Measurements from ENCODE around the gene NTN1.
A peak's percentile ranks its signal among the peaks of the same experiment; 100 is the strongest.

NTN1 gene

DNA sequence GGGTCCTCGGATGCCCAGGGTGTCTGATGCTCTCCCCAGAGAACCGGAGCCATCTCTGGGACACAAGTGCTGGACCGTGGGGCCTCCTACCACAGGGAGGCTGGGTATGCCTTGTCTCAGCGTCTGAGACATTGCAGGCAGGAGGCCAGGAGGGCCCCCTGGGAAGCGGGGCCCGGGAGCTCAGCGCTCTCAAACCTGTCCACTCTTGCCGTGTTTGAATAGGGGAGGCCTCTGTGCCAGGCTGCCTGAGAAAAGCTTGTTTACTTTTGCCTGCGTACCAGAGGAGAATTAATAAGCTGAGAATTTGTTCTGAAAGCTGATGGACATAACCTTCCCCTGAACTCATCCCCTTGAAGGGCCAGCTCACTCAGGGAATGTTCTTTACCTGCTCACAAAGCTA lies 163.8 kb downstream of the NTN1 start:
- H3K27me3 Mint-ChIP-seq = peaks cover 35% of the 10 kb centered on the region
- no peaks in the 10 kb centered on the region for H3K4me1 Mint-ChIP-seq
- no peak overlapping the region for H3K4me3 Mint-ChIP-seq
- ATAC-seq = no peak
- H3K27ac Mint-ChIP-seq = no peak overlapping the region
- no peaks in the 10 kb centered on the region for H3K36me3 Mint-ChIP-seq
- H3K9me3 Mint-ChIP-seq = no peaks in the 10 kb centered on the region

DNA sequence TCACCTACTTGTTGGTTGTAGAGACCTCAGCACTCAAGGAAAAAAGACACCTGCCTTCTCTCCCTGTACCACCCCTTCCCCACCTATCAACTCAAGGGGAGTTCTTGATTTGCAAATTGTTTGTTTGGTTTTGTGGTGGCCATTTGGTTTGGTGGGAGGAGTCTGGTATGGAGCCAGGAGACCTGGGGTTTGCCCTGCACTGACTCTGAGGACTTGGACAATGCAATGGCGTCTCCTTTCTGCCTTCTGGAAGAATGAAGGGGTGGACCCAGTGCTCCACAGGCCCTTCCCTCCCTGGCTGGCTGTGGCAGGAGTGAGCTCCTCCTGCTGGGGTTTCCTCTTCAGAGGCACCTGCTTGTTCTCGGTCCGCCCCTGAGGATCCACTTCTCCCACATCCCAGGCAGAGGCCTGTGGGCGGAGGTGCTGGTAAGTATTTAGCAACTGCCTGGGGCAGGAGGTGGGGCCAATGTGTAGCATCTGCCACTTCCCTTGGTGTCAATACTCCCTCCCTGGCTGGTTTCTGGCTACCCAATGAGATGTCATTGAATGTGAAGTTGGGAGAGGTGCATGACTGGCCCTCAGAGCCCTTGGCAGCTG lies 164.5 kb downstream of the NTN1 start:
- Mint-ChIP-seq H3K9me3 (no peaks in the 10 kb centered on the region), H3K4me1 (no peaks in the 10 kb centered on the region), H3K36me3 (no peaks in the 10 kb centered on the region), H3K4me3 (no peak overlapping the region), H3K27me3 (peaks cover 35% of the 10 kb centered on the region), H3K27ac (no peak overlapping the region)
- no peak for ATAC-seq

GRCh38 chr17:9187828-9188227 lies 166.5 kb downstream of the NTN1 start:
- ATAC-seq = no peak
- no peak overlapping the region for H3K27ac Mint-ChIP-seq
- no peaks in the 10 kb centered on the region for H3K4me1 Mint-ChIP-seq
- no peak overlapping the region for H3K4me3 Mint-ChIP-seq
- no peaks in the 10 kb centered on the region for H3K9me3 Mint-ChIP-seq
- peaks cover 35% of the 10 kb centered on the region for H3K27me3 Mint-ChIP-seq
- H3K36me3 Mint-ChIP-seq = no peaks in the 10 kb centered on the region

GRCh38 chr17:9188367-9188766 lies 167.1 kb downstream of the NTN1 start:
- Mint-ChIP-seq H3K27ac (no peak overlapping the region), H3K27me3 (peaks cover 30% of the 10 kb centered on the region), H3K4me3 (no peak overlapping the region), H3K36me3 (no peaks in the 10 kb centered on the region), H3K9me3 (no peaks in the 10 kb centered on the region), H3K4me1 (no peaks in the 10 kb centered on the region)
- ATAC-seq = no peak

DNA sequence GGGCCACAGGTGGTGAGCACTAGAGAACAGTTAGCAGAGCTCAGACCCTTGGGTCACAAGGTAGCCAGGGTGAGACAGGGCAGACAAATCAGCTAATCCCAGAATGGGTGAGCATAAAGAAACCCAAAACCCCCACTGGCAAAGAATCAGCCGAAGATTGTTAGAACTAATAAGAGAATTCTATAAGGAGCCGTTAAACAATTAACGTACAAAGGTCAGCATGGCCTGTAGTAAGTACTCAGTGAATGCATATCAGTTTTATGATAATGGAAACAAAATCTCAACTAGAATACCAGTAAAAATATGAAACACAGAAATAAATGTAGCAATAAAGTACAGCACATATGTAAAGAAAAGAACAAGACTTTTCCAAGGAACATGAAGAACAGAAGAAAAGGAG lies 168.6 kb downstream of the NTN1 start:
- ATAC-seq = no peak
- Mint-ChIP-seq H3K27ac (no peak overlapping the region), H3K27me3 (peaks cover 24% of the 10 kb centered on the region), H3K4me3 (no peak overlapping the region), H3K36me3 (no peaks in the 10 kb centered on the region), H3K4me1 (no peaks in the 10 kb centered on the region), H3K9me3 (no peaks in the 10 kb centered on the region)

GRCh38 chr17:9192010-9192409 lies 170.7 kb downstream of the NTN1 start:
- no peak for ATAC-seq
- Mint-ChIP-seq H3K36me3 (no peaks in the 10 kb centered on the region), H3K4me1 (no peaks in the 10 kb centered on the region), H3K27ac (no peak overlapping the region), H3K9me3 (no peaks in the 10 kb centered on the region), H3K4me3 (no peak overlapping the region), H3K27me3 (peaks cover 13% of the 10 kb centered on the region)

GRCh38 chr17:9195411-9195810 lies 174.1 kb downstream of the NTN1 start:
- H3K9me3 Mint-ChIP-seq = peaks cover 6% of the 10 kb centered on the region
- no peak for ATAC-seq
- no peak overlapping the region for H3K27ac Mint-ChIP-seq
- no peaks in the 10 kb centered on the region for H3K36me3 Mint-ChIP-seq
- H3K27me3 Mint-ChIP-seq = peaks cover 30% of the 10 kb centered on the region
- peaks cover 12% of the 10 kb centered on the region for H3K4me1 Mint-ChIP-seq
- no peak overlapping the region for H3K4me3 Mint-ChIP-seq

DNA sequence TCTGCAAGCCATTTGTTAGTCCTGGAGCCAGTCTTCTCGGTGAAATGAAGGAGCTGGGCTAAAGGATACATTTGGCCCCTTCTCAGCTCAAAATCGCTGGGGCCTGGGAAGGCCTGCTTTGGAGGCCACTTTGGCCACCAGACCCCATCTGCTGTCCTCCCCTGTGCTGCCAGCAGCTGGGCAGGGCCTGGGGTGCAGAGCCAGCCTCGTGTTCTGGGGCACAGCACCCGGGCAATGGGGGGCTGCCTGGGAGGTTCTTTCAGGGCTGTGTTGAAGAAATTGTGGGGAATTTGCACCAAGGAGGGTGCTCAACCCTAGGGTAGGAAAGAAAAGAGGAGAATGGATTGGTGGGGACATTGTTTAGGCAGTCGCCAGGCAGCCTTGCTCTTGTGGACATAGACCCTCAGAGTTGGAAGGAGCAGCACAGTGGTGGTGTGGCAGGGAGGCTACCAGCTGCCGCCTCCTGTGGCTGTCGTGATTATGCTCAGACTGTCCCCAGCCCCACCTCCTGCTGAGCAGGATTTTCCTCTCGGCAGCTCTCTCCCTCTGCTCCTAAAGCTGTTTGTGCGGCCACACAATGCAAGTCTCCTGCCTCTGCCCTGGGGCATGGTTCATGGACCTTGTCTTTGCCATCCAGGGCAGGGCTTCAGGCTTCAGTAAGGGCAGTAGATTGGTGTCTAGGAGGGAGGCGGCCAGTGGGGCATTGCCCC lies 174.8 kb downstream of the NTN1 start:
- Mint-ChIP-seq H3K4me3 (no peak overlapping the region), H3K27ac (no peak overlapping the region), H3K4me1 (peaks cover 19% of the 10 kb centered on the region), H3K9me3 (peaks cover 6% of the 10 kb centered on the region), H3K36me3 (no peaks in the 10 kb centered on the region), H3K27me3 (peaks cover 30% of the 10 kb centered on the region)
- no peak for ATAC-seq

DNA sequence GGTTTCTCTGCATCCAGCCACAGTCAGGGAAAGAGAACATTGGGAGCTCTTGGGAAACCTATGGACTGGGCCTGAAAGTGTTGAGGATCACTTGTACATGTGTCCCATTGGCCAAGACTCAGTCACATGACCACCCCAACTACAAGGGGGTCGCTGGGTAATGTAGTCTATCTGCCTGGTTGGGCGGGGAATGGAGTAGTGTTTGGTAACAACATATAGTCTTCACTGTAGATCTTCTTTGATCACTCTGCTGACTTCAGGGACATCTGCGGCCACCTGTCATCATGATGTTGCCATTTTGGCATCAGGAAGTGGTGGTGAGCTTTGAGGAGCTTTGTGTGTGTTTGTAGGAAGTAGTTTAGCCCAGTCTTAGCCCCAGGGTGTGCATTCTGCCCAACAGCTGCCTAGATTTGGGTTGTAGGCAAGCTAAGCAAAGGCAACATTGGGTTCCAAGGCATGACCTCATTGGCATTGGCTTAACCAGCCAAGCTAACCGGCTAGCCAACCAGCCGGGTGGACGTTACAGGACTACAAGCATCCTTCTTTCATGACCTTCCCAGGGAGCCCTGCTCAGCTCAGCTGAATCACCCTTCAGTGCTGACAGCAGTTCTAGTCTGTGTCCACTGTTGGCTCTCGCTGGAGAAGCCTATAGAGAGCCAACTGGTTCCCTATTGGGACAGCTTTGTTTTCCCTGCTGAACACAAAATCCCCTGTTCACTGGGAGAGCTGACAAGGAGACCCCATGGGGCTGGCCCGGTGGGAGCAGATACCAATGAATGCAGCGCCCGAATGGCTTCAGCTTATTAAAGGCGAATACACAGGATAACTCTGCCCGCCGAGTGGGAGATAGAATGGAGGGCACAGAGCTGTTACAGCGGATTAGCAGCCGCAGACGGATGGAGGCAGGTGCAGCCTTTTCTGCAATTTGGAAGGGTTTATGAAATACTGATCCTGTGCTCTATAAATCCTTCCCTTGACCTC lies 178.6 kb downstream of the NTN1 start:
- Mint-ChIP-seq H3K4me3 (no peak overlapping the region), H3K4me1 (peaks cover 42% of the 10 kb centered on the region), H3K9me3 (peaks cover 6% of the 10 kb centered on the region), H3K36me3 (no peaks in the 10 kb centered on the region), H3K27me3 (peaks cover 30% of the 10 kb centered on the region), H3K27ac (peak overlapping the region; percentile 83)
- no peak for ATAC-seq

GRCh38 chr17:9200699-9201359 lies 179.5 kb downstream of the NTN1 start:
- Mint-ChIP-seq H3K4me1 (peaks cover 52% of the 10 kb centered on the region), H3K36me3 (no peaks in the 10 kb centered on the region), H3K4me3 (no peak overlapping the region), H3K27me3 (peaks cover 30% of the 10 kb centered on the region), H3K9me3 (peaks cover 6% of the 10 kb centered on the region), H3K27ac (peak overlapping the region; percentile 83)
- ATAC-seq = peak; percentile 85

DNA sequence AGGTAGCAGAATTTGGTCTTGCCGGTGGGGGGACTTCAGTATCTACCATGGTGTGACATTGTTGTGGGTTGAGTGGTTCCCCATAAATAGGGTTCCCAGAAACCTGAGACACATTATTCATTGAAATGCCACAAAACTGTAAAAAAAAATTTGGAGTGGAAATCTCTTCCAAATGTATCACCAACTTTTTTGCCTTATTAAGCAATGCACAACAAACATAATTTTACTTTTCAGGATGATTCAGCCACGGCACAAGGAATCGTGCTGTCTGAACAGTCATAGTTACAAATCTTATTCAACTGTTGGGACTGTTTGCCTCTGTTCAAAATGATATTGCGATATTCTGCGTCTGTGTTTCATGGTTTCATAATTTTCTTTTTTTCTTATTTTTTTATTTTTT lies 181.2 kb downstream of the NTN1 start:
- peaks cover 52% of the 10 kb centered on the region for H3K4me1 Mint-ChIP-seq
- ATAC-seq = no peak
- H3K27me3 Mint-ChIP-seq = peaks cover 15% of the 10 kb centered on the region
- no peak overlapping the region for H3K27ac Mint-ChIP-seq
- no peaks in the 10 kb centered on the region for H3K36me3 Mint-ChIP-seq
- no peak overlapping the region for H3K4me3 Mint-ChIP-seq
- peaks cover 6% of the 10 kb centered on the region for H3K9me3 Mint-ChIP-seq

DNA sequence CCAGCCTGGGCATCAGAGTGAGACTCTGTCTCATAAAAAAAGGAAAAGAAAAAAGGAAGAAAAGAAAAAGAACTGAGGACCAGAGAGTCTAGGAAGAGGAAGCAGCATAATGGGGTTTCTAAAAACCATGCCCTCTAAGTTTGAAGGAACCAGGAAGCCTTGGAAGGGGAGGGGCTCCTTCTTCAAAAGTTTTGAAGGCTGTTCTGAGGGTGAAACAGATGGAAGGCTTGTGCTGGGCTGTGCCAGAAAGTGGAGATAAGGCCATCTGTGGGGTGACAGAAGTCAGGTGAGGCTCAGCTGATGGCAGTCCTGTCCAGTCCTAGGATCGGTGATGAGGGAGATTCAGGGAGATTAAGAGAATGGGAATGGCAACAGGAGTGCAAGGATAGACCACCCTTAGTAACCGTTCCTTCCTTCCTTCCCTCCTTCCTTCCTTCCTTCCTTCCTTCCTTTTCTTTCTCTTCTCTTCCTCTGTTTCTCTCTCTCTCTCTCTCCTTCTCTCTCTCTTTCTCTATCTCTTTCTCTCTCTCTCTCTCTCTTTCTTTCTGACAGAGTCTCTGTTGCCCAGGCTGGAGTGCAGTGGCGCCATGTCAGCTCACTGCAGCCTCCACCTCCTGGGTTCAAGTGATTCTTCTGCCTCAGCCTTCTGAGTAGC lies 182.6 kb downstream of the NTN1 start:
- no peak overlapping the region for H3K27ac Mint-ChIP-seq
- H3K9me3 Mint-ChIP-seq = peaks cover 2% of the 10 kb centered on the region
- peaks cover 2% of the 10 kb centered on the region for H3K27me3 Mint-ChIP-seq

DNA sequence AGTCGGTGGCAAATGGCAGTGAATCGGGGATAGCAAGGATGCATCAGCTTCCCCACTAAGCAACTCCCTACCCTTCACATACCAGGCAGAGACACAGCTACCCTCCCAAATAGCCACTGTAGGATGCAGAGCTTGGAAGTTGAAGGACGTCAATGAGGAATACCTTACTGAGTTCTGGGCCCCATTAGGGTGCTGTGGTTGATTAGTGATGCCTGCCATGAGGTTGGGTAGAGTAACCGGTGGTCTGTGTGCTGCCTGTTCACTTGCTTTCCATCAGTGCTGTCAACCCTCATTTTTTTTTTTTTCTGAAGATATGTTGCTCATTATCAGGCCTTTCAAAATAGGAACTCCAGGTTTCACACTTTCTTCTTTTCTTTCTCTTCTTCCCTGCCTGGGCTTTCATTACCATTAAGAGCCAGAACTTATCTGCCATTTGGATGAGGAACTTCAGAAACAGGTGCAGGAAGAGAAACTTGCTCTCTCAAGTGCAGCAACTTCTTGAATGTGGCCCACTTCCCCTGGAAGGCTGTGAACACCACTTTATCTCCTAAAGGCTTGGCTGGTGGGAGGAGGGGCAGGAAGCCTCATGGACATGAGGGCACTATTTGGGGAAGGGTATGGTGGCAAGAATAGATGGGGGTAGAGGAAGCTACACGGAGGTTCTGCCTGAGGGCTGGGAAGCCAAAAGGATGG lies 183.5 kb downstream of the NTN1 start:
- H3K27ac Mint-ChIP-seq = peak overlapping the region; percentile 57
- H3K9me3 Mint-ChIP-seq = no peaks in the 10 kb centered on the region
- no peaks in the 10 kb centered on the region for H3K36me3 Mint-ChIP-seq
- no peak for ATAC-seq
- no peaks in the 10 kb centered on the region for H3K27me3 Mint-ChIP-seq
- H3K4me1 Mint-ChIP-seq = peaks cover 46% of the 10 kb centered on the region
- no peak overlapping the region for H3K4me3 Mint-ChIP-seq

More for the DNA sequence above, 182.6 kb downstream of the NTN1 start:
- Mint-ChIP-seq H3K4me3 (no peak overlapping the region), H3K4me1 (peaks cover 52% of the 10 kb centered on the region), H3K36me3 (no peaks in the 10 kb centered on the region)
- no peak for ATAC-seq
